ENCODE measurements around the gene HACD1.

The HACD1 gene

GRCh38 chr10:17585016-17585415, 32.2 kb downstream of the HACD1 start:
- DNase-seq (ENCODE audit: low read depth in 2 of 2), result no peak

GRCh38 chr10:17580885-17581284, 36.3 kb downstream of the HACD1 start:
- DNase-seq (ENCODE audit: low read depth in 2 of 2), result no peak

- DNase-seq (ENCODE audit: low read depth in 2 of 2), result no peak
Observed at GRCh38 chr10:17578603-17579002, 38.6 kb downstream of the HACD1 start.

GRCh38 chr10:17576768-17577167, 40.4 kb downstream of the HACD1 start:
- no peak for DNase-seq (ENCODE audit: low read depth in 2 of 2)

GRCh38 chr10:17564911-17565310, 52.3 kb downstream of the HACD1 start:
- DNase-seq (ENCODE audit: low read depth in 2 of 2), result no peak

GRCh38 chr10:17563452-17563851, 53.7 kb downstream of the HACD1 start:
- DNase-seq (ENCODE audit: low read depth in 2 of 2), result no peak

- no peak for DNase-seq (ENCODE audit: low read depth in 2 of 2)
Observed at GRCh38 chr10:17562614-17563013, 54.6 kb downstream of the HACD1 start.

GRCh38 chr10:17561111-17561510, 56.1 kb downstream of the HACD1 start:
- no peak for DNase-seq (ENCODE audit: low read depth in 2 of 2)

GRCh38 chr10:17557459-17557858, 59.7 kb downstream of the HACD1 start:
- DNase-seq (ENCODE audit: low read depth in 2 of 2), result no peak

- DNase-seq (ENCODE audit: low read depth in 2 of 2), result no peak
Observed at GRCh38 chr10:17548770-17549169, 68.4 kb downstream of the HACD1 start.

- no peak for DNase-seq (ENCODE audit: low read depth in 2 of 2)
Observed at GRCh38 chr10:17548162-17548561, 69.0 kb downstream of the HACD1 start.

GRCh38 chr10:17547060-17547459, 70.1 kb downstream of the HACD1 start:
- no peak for DNase-seq (ENCODE audit: low read depth in 2 of 2)

GRCh38 chr10:17544465-17544864, 72.7 kb downstream of the HACD1 start:
- DNase-seq (ENCODE audit: low read depth in 2 of 2), result no peak

Data from activated CD8-positive, alpha-beta memory T cell treated with anti-CD3 and anti-CD28 coated beads for 4 hours (primary cell).